GM10266 (cell line): ENCODE results near the gene STAG3.
"Not testable (repeated sequence)": the region's sequence is repeated elsewhere in the genome, so short reads cannot be mapped to it uniquely, and the experiment has no call there.

Experiments used
- DNase-seq: peaks from one replicate; pipeline ENCODE4 v3.0.0; 2012; ENCODE audit errors: extremely low spot score
- CTCF ChIP-seq: IDR thresholded peaks from 2 replicates; pipeline ENCODE4 v1.5.1; 2012; ENCODE audit warnings: mild to moderate bottlenecking, low read depth; ENCODE audit not compliant: control insufficient read depth, insufficient read depth; ENCODE audit errors: missing control alignments

STAG3 gene

GRCh38 chr7:100247152-100247757 is 69.5 kb downstream of the STAG3 start:
- no peak for TF ChIP-seq CTCF
- DNase-seq = no peak

- no peak for DNase-seq
- no peak for TF ChIP-seq CTCF
Observed at GRCh38 chr7:100248483-100248882, 70.8 kb downstream of the STAG3 start.

GRCh38 chr7:100257017-100257416 is 79.3 kb downstream of the STAG3 start:
- no peak for TF ChIP-seq CTCF
- DNase-seq = no peak

- DNase-seq = not testable (repeated sequence)
Observed at GRCh38 chr7:100259984-100260383, 82.3 kb downstream of the STAG3 start.

GRCh38 chr7:100262896-100263295 is 85.2 kb downstream of the STAG3 start:
- DNase-seq = not testable (repeated sequence)
